HepG2 (cell line): ENCODE data around the gene CHMP4B.

ENCODE experiments used
- CTCF ChIP-seq: sonication (generic); formaldehyde crosslinking; IDR thresholded peaks from 2 replicates; pipeline ENCODE4 v1.5.0; 2020; ENCODE audit warnings: mild to moderate bottlenecking, missing genetic modification reagents, moderate library complexity
- HDAC2 ChIP-seq: sonication (generic); formaldehyde crosslinking; IDR thresholded peaks from 2 replicates; pipeline ENCODE4 v1.4.0; 2020; ENCODE audit warnings: missing genetic modification reagents
- RBFOX2 ChIP-seq: fragments of 200-400 bp; formaldehyde crosslinking; IDR thresholded peaks from 2 replicates; pipeline ENCODE4 v1.6.1; 2017; ENCODE audit warnings: low read depth, mild to moderate bottlenecking, low read length
- SP140L ChIP-seq: sonication (generic); formaldehyde crosslinking; IDR thresholded peaks from 2 replicates; pipeline ENCODE4 v1.4.0; 2020; ENCODE audit warnings: missing genetic modification reagents, borderline replicate concordance
- TP53 ChIP-seq: sonication (generic); formaldehyde crosslinking; conservative IDR thresholded peaks from 2 replicates; pipeline ENCODE4 v1.4.0; 2020; ENCODE audit warnings: missing genetic modification reagents
- ZNF18 ChIP-seq: sonication (generic); formaldehyde crosslinking; IDR thresholded peaks from 2 replicates; pipeline ENCODE4 v1.8.0; 2022; ENCODE audit warnings: mild to moderate bottlenecking, missing genetic modification reagents; ENCODE audit not compliant: insufficient replicate concordance
- ZNF629 ChIP-seq: sonication (generic); formaldehyde crosslinking; conservative IDR thresholded peaks from 2 replicates; pipeline ENCODE4 v1.5.0; 2020; ENCODE audit warnings: missing genetic modification reagents
- ZNF792 ChIP-seq: IDR thresholded peaks from 2 replicates; pipeline ENCODE4 v1.6.1; 2016

GRCh38 chr20:33771938-33772337 lies 39.2 kb upstream of the CHMP4B start:
- TF ChIP-seq TP53 = no peak
- no peak for TF ChIP-seq SP140L (CRISPR knock-in tag)
- no peak for TF ChIP-seq ZNF629 (CRISPR knock-in tag)
- TF ChIP-seq HDAC2 (CRISPR knock-in tag) = no peak
- no peak for TF ChIP-seq ZNF792 (CRISPR knock-in tag)
- no peak for TF ChIP-seq RBFOX2
- TF ChIP-seq ZNF18 = no peak
- no peak for TF ChIP-seq CTCF (CRISPR knock-in tag)
